H7 (cell line): ENCODE results near the gene MIS18A. TPM values are rescaled to one million over a fixed set of nuclear protein-coding genes. Genes with fewer than 3 reads are reported as not detected.
A peak's percentile ranks its signal among the peaks of the same experiment; 100 is the strongest.

Experiments
- DNase-seq: peaks from one replicate; pipeline ENCODE4 v3.0.0; 2012
- H3K27me3 ChIP-seq: 2 replicates; pipeline ENCODE4 v1.6.0; 2011; ENCODE audit warnings: mild to moderate bottlenecking, low read length; ENCODE audit not compliant: control insufficient read depth, insufficient read depth
- H3K36me3 ChIP-seq: replicated peaks from 2 replicates; pipeline ENCODE4 v1.5.1; 2011; ENCODE audit warnings: low read length; ENCODE audit not compliant: control insufficient read depth, insufficient read depth
- H3K4me3 ChIP-seq: 2 replicates; pipeline ENCODE4 v1.5.1; 2011; ENCODE audit warnings: low read depth, mild to moderate bottlenecking, control low read depth, low read length, moderate library complexity; ENCODE audit not compliant: insufficient read depth
- total RNA-seq: library from RNA; depleted of rRNA; stranded (reverse); fragments of >200 nt; shearing (Covaris generic); gene quantifications from 2 replicates; pipeline ENCODE4 v1.2.3, GENCODE V29; 2014; rRNA removed

Gene MIS18A, protein sequence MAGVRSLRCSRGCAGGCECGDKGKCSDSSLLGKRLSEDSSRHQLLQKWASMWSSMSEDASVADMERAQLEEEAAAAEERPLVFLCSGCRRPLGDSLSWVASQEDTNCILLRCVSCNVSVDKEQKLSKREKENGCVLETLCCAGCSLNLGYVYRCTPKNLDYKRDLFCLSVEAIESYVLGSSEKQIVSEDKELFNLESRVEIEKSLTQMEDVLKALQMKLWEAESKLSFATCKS
- total RNA-seq, result 54.5 and 56.6 TPM in 2 replicates

GRCh38 chr21:32278518-32279376 lies at the start of gene MIS18A:
MIS18A (minus strand) TSS chr21:32279049; CDS start chr21:32279014, 35 bp downstream.
- H3K36me3 ChIP-seq, result peaks cover 1% of the 10 kb centered on the region; the same call in 1 of the 2 replicates
- H3K27me3 ChIP-seq, result no peaks in the 10 kb centered on the region
- DNase-seq, result peak; percentile 95
- peak within 1 kb of the TSS; percentile 85 for H3K4me3 ChIP-seq

- Histone ChIP-seq H3K36me3 (peaks cover 18% of the 10 kb centered on the region), H3K4me3 (no peak overlapping the region)
- no peak for DNase-seq
Measured at GRCh38 chr21:32328595-32328994, 49.7 kb upstream of the MIS18A start.

GRCh38 chr21:32325706-32326105 lies 46.9 kb upstream of the MIS18A start:
- DNase-seq, result no peak
- Histone ChIP-seq H3K27me3 (no peaks in the 10 kb centered on the region), H3K4me3 (no peak overlapping the region), H3K36me3 (peaks cover 32% of the 10 kb centered on the region)

More at GRCh38 chr21:32328595-32328994, 49.7 kb upstream of the MIS18A start:
- H3K27me3 ChIP-seq, result no peaks in the 10 kb centered on the region

DNA sequence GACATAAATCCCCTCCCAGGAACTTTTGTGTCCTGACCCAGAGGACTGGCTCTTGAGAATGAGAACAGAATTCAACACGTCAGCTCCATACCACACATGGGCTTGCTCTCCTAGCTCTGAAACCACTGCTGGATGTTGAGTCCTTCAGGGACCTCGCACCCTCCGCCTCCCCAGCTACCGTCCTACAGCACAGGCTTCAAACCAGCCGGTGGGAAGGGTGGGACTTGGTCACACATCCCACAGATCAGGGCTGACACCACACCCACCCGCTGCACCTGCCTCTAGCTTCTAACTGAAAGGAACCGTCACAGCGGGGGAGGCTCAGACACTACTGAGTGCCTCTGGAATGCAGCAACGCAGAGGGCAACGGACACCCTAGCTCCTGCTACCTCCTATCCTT lies 43.8 kb upstream of the MIS18A start:
- Histone ChIP-seq H3K4me3 (no peak overlapping the region), H3K36me3 (peaks cover 50% of the 10 kb centered on the region), H3K27me3 (no peaks in the 10 kb centered on the region)
- no peak for DNase-seq

GRCh38 chr21:32322103-32322502 lies 43.3 kb upstream of the MIS18A start:
- Histone ChIP-seq H3K4me3 (no peak overlapping the region), H3K27me3 (no peaks in the 10 kb centered on the region), H3K36me3 (peaks cover 55% of the 10 kb centered on the region)
- DNase-seq, result no peak

GRCh38 chr21:32321480-32321879 lies 42.6 kb upstream of the MIS18A start:
- Histone ChIP-seq H3K36me3 (peaks cover 60% of the 10 kb centered on the region), H3K27me3 (no peaks in the 10 kb centered on the region), H3K4me3 (no peak overlapping the region)
- no peak for DNase-seq

DNA sequence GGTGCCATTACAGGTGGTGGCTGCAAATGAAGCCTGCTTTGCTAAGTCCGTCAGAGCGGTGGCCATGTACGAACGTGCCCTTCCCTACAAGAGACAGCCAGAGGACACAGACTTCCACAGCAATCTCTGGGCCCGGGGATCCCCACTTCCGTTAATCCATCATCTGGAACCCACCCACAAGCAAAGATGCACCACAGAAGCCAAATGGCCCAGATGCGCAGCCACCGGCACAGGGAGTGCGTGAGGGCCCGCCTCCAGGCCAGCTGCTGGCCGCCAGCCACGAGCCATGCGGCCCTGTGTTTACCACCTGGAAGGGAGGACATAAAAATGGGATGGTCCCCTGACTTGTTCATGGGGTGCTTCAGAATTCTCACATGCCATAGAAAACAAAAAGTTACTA lies 41.9 kb upstream of the MIS18A start:
- DNase-seq, result no peak
- no peak overlapping the region for H3K4me3 ChIP-seq
- peaks cover 62% of the 10 kb centered on the region for H3K36me3 ChIP-seq
- no peaks in the 10 kb centered on the region for H3K27me3 ChIP-seq

DNA sequence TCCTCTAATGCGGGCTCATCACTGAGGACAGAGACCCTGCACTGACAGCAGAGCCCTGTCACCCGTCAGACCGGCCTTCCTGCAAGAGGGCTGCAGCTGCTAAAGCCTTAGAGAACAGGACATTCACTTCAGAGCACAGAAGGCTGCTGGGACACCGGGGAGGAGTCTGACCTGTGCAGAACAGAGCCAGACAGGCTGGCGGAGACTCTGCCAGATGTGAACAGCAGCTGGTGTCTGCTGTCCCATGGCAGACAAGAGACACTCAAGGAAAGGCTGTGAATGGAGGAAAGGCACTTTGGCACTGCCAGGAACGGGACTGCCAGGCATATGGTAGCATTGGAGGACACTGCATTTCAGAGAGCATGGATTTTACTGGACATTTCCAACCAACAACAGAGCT lies 41.2 kb upstream of the MIS18A start:
- no peak overlapping the region for H3K4me3 ChIP-seq
- no peak for DNase-seq
- H3K27me3 ChIP-seq, result no peaks in the 10 kb centered on the region
- H3K36me3 ChIP-seq, result peaks cover 63% of the 10 kb centered on the region

DNA sequence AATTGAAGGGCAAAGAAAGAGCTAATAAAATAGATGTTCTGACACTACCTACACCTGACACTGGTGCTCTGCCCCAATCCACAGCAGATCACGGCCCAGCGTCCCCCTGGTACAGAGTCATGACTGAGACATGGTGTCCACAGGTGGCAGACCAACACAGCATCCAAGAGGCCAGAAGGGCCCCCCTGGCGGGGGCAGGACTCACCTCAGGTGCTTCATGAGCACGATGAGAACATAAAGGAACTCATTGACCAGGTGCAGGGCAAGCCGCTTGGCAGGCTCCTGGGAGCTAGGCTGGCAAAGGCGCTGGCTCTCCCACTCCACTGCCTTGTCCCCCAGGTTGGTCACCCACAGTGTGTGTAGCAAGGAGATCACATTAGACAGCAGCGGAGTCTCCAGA lies 40.2 kb upstream of the MIS18A start:
- H3K27me3 ChIP-seq, result no peaks in the 10 kb centered on the region
- peaks cover 61% of the 10 kb centered on the region for H3K36me3 ChIP-seq
- DNase-seq, result no peak
- no peak overlapping the region for H3K4me3 ChIP-seq

DNA sequence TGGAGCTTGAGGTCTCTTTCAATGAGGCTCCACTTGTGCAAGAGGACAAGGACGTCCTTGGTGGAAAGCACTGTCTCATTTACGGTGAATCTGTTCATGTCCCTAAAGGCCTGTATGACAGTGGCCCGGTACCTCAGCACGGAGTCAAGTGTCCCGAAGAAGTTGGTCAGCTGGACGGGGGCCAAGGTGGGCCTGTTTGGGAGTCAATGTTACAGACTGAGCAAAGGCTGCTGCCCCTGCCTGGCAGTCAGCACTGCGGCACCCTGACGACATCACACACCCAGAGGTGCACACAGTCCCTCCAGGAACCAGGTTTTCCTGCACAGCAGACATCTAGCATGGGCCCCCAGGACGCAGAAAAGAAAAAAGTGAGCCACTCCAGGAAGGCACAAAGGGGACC lies 38.9 kb upstream of the MIS18A start:
- Histone ChIP-seq H3K4me3 (no peak overlapping the region), H3K36me3 (peaks cover 57% of the 10 kb centered on the region), H3K27me3 (no peaks in the 10 kb centered on the region)
- no peak for DNase-seq

DNA sequence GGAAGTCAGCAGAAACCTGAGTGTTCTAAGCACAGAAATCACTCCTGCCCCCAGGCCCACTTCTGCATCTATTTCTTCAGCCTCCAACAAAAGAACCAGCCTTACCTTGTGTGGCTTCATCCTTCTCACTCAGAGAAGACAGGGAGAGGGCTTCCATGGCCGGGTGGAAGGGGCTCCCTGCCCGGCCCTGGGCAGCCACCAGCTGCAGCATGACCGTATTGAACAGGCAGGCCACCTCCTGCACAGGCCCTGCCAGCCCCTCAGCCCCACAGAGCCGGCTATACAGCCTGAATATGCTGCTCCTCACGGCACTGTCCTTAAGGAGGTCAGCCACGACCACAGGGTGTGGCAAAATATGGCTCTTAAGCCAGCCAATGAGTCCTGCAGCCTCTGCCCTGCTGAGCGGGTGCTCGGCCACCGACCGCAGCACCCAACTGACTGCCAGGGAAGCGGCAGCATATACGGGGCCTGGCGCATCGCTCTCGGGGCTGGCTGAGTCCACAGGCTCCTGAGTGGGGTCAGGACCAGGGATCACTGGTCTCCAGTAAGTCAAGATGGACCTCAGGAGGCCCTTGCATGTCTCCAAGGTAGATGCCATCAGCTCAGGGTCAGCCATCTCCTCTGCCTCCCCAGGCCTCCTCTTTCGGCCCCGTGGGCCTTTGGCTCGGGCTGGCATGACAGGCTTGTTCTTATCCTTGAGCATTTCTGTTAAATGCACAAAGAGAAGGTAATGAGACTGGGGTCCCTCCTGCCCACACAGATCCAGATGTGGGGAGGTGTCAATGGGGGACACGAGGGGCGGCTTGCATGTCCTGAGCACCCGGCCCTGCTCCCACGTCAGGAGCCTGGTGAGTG lies 37.7 kb upstream of the MIS18A start:
- H3K27me3 ChIP-seq, result no peaks in the 10 kb centered on the region
- no peak for DNase-seq
- H3K36me3 ChIP-seq, result peaks cover 51% of the 10 kb centered on the region
- no peak overlapping the region for H3K4me3 ChIP-seq

- peaks cover 44% of the 10 kb centered on the region for H3K36me3 ChIP-seq
- no peak overlapping the region for H3K4me3 ChIP-seq
- DNase-seq, result no peak
- H3K27me3 ChIP-seq, result no peaks in the 10 kb centered on the region
Measured at GRCh38 chr21:32315511-32316281, 36.8 kb upstream of the MIS18A start.

DNA sequence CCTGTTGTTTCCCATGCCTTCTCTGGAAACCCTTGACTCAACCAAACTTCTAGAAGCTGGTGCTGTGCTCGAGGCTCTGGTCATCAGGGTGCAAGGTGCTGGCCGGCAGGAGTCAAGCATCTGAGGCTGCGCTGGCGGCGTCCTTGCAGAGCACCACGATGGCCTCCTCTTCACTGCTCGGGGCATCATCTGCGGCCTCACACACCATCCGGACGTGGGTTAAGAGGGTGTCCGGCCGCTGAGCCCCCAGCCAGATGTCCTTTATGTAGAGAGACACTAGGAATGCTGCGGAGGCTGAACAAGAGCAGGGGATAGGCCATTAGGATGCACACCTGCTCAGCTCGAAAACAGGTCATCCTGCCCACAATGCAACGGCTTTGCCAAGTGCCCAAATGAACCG lies 36.0 kb upstream of the MIS18A start:
- DNase-seq, result no peak
- Histone ChIP-seq H3K27me3 (no peaks in the 10 kb centered on the region), H3K4me3 (no peak overlapping the region), H3K36me3 (peaks cover 37% of the 10 kb centered on the region)

GRCh38 chr21:32312976-32313375 lies 34.1 kb upstream of the MIS18A start:
- Histone ChIP-seq H3K4me3 (no peak overlapping the region), H3K36me3 (peaks cover 28% of the 10 kb centered on the region), H3K27me3 (no peaks in the 10 kb centered on the region)
- no peak for DNase-seq
